ENCODE data around the gene GTF2A2.

GTF2A2 gene

DNA sequence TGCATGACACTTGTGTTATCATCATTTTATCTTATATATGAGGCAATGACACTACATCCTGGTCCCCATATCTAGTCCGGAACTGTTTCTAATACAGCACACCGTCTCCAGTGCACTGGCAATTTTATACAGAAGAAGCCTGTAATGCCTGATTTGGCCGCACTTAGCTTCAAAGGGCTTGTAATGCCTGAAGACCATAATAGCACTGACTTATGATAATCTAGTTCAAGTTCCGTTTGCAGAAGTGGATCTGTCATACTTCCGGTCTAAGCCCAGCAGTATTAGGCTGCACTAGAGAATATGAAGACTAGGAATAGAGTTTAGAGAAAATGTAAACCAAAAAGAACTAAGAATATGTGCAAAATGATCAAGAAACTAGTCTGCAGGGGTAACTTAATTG lies 30.5 kb upstream of the GTF2A2 start:
- TF ChIP-seq POLR2A (IDR thresholded peaks at IDR 0.05; ENCODE audit: low read depth, low read length): no peak
- no peak for DNase-seq (ENCODE audit: insufficient read length, low spot score)
- no peak for FAIRE-seq

DNA sequence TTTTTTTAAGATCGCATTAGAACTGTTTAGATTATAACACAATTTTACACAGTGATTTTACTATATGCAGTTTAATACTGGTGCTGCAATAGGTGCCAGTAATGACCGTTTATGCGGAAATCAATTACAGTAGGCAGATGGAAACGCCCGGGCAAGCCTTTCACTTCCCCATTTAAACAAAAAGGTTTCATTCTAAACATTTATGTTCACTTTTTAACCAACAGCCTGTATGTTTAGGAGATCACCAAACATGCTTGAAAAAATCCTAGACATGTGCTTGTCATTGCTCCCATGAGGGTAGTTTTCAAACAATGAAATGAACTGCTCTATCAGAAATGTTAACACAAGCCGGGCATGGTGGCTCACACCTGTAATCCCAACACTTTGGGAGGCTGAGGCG lies 29.1 kb upstream of the GTF2A2 start:
- no peak for TF ChIP-seq POLR2A (IDR thresholded peaks at IDR 0.05; ENCODE audit: low read depth, low read length)
- DNase-seq (ENCODE audit: insufficient read length, low spot score): no peak
- FAIRE-seq: no peak

DNA sequence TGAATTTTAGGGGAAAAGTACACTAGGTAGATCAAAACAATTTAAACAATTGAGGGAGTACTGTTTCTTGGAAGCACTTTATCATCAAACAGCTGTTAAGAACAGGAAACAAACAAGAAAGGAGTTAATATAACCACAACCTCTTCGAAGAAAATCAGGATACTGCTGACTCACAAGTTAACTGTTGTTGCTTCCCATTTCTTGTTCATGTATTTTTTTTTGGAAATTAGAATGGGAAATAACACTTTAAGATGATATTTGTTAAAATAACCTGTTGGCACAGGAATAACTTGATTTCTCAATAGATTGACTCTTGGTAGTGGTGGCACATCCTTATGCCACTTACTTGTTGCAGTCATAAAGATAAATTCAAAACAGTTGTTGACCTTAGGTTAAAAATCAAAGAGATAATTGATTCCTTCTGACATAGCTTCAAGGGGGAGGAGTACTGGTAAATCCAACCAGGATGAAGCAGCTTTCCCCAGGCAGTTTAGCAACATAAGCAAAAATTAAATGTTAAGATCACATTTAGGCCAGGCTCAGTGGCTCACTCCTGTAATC lies 28.5 kb upstream of the GTF2A2 start:
- DNase-seq (ENCODE audit: insufficient read length, low spot score) (peak; percentile 9), FAIRE-seq (no peak)
- no peak for TF ChIP-seq POLR2A (IDR thresholded peaks at IDR 0.05; ENCODE audit: low read depth, low read length)

DNA sequence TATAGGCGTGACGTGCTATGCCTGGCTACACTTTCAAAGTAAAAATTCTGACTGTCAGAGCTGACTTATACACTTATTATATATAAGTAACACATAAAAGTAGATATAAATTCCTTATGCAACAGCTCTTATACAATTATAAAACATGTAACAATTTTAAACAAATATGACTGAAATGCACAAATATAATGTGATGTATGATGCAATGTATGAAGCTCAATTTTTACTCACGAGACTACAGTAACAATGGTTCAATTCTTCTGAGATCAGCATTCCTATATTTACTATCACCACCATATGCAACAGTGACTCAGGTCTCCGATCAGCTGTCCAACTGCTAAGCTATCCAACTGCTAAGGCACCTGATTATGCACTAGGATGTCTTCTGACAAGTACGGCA lies 23.6 kb upstream of the GTF2A2 start:
- no peak for DNase-seq (ENCODE audit: insufficient read length, low spot score)
- no peak for FAIRE-seq
- no peak for TF ChIP-seq POLR2A (IDR thresholded peaks at IDR 0.05; ENCODE audit: low read depth, low read length)

DNA sequence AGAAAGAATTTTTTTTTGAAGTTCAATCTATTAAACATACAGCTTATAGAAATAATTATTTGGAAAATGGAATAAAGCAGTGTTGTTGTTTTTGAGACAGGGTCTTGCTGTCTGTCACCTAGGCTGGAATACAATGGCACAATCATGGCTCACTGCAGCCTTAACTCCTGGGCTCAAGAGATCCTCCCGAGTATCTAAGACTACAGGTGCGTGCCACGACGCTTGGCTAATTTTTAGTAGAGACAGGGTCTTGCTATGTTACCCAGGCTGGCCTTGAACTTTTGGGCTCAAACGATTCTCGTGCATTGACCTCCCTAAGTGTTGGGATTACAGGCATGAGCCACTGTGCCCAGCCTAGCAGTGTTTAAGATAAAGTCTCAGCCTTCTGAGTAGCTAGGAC lies 23.0 kb upstream of the GTF2A2 start:
- no peak for TF ChIP-seq POLR2A (IDR thresholded peaks at IDR 0.05; ENCODE audit: low read depth, low read length)
- FAIRE-seq (no peak), DNase-seq (ENCODE audit: insufficient read length, low spot score) (no peak)

DNA sequence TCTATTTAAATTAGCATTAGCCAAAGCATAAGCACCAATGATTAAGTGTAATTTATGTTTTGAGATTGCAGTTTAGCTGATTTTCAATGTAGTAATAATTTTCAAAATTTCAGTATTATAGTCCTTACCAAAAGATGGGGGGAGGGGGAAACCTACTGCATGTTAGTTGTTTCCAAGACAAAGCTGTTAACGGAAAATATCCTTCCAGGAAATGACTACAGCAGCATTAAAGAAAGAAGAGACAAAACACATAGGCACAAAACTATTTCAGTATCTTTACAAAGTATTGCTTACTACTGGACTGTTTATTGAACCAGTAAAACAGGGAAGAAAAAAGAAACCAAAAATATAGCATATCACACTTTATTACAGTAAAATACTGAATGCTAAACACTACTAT lies 21.3 kb upstream of the GTF2A2 start:
- TF ChIP-seq POLR2A (IDR thresholded peaks at IDR 0.05; ENCODE audit: low read depth, low read length): no peak
- FAIRE-seq (no peak), DNase-seq (ENCODE audit: insufficient read length, low spot score) (no peak)

DNA sequence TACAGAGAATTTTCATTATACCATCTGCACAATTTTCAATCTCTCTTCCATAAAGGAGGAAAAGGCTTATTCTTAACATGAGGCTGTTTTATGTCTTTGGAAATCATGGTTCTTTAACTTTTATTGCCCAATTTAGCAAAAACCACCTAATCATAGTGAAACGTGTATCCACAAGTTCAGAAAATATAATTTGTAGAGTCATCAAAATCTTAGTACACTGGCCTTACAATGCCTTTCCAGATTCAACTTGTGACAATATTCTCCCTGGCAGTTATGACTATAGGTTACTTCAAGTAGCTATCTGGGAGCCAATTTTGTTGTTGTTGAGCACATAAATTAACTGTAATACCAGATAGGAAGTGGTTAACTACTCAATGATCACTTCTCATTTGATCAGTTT lies 20.9 kb upstream of the GTF2A2 start:
- FAIRE-seq: no peak
- no peak for TF ChIP-seq POLR2A (IDR thresholded peaks at IDR 0.05; ENCODE audit: low read depth, low read length)

DNA sequence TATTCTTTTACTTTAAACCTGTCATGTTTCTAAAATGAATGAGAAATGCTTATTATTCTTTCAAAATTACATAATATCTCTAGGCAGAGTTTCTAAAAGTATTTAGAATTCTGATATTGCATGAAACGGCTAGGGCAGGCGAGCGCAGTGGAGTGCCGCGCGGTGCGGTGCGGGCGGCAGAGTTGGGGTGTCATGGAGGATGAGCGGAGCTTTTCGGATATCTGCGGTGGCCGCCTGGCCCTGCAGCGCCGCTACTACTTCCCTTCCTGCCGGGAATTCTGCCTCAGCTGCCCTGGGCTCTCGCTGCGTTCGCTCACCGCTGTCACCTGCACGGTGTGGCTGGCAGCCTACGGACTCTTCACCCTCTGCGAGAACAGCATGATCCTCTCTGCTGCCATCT lies 19.2 kb upstream of the GTF2A2 start:
- no peak for TF ChIP-seq POLR2A (IDR thresholded peaks at IDR 0.05; ENCODE audit: low read depth, low read length)
- no peak for DNase-seq (ENCODE audit: insufficient read length, low spot score)
- no peak for FAIRE-seq

More for the DNA sequence above, 20.9 kb upstream of the GTF2A2 start:
- no peak for DNase-seq (ENCODE audit: insufficient read length, low spot score)

DNA sequence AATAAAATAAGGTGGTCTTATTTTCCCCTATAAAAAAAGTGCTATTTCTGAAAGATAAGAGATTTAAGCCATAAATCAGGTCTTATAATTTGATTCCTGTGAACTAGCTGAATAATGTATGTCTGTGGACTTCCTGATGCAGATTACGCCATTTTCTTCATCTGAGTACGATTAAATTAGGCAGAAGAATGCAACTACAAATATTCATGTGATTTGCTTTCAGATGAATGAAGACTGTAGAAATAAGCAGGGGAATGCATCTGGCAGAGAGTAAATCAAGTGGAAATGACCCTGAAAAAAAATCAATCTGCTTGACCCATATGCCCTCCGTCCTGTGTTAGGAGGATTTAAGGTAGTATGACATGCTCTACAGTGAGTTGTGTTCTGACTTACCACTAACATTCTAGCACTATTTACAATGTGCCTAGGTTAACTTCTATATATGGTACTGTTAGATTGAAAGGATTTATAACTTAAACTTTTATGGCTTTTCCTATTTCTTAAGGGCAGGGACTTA lies 17.1 kb upstream of the GTF2A2 start:
- TF ChIP-seq POLR2A (IDR thresholded peaks at IDR 0.05; ENCODE audit: low read depth, low read length): no peak
- DNase-seq (ENCODE audit: insufficient read length, low spot score) (no peak), FAIRE-seq (no peak)

DNA sequence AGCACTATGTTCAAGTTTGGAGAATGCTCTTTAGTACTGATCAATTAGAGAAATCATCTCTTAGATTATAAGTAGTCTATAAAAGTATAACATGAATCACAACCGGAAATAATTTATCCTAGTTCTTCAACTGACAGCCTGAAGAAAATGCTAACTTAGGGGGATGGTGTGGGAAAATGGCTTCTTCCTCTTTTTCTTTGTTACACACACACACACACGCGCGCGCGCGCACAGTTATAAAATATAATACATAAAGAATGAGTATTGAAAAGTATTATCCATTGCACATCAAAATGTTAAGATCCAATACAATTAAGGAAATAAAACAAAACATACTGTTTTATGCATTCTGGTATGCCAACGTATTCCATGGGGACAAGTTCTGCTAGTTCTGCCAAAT lies 11.2 kb upstream of the GTF2A2 start:
- FAIRE-seq: no peak
- no peak for TF ChIP-seq POLR2A (IDR thresholded peaks at IDR 0.05; ENCODE audit: low read depth, low read length)
- no peak for DNase-seq (ENCODE audit: insufficient read length, low spot score)

DNA sequence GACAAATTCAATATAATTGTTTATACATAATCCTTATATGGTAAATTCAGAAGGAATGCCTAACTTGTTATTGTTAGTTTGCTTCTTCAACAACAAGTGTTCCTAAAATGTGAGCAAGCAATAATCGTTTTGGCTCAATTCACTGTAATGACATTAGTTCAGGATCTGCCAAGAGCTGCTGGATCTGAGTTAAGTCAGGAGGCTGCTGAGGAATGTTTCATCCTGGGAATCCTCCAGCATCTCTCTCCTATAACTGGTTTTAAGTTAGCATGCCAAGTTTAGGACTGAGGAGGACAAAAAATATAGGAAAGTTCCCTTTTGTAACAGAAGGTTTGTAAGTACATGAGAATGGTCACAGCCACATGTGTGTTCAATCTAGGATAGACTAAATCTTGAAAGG lies 4.9 kb upstream of the GTF2A2 start:
- DNase-seq (ENCODE audit: insufficient read length, low spot score): no peak
- no peak for FAIRE-seq
- TF ChIP-seq POLR2A (IDR thresholded peaks at IDR 0.05; ENCODE audit: low read depth, low read length): no peak

DNA sequence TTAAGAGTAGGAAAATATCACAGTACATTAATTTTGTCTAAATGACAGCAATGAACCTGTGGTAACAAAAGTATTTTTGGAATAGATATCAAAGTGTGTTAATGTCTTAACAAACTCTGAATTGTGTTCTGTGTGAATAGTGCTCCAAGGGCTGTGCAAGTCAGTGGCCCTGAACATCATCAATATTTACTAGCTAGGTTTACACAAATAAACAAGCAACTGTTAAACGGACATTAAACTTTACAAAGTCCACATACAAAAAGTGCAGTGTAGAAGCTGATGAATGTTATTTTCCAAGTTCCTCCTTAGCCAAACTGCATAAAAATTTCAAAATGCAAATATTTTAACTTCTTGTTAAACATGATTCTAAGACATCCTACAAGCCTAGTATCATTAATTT lies 2.1 kb upstream of the GTF2A2 start:
- no peak for TF ChIP-seq POLR2A (IDR thresholded peaks at IDR 0.05; ENCODE audit: low read depth, low read length)
- DNase-seq (ENCODE audit: insufficient read length, low spot score) (no peak), FAIRE-seq (no peak)

DNA sequence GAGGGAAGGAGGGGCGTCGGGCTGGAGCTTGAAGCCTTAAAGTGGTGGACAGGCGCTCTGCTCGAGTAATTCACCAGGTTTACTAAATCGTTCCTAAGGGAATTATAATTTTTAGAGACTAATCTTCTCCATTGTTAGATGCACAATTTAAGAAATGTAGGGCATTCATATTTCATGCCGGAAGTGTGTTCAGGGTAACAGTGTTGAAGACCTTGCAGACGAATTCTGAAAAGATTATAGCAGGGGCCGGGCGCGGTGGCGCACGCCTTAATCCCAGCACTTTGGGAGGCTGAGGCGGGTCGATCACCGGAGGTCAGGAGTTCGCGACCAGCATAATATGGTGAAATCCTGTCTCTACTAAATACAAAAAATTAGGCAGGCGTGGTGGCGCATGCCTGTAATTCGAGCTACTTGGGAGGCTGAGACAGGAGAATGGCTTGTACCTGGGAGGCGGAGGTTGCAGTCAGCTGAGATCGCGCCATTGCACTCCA lies 365 bp upstream of the GTF2A2 start:
- no peak for DNase-seq (ENCODE audit: insufficient read length, low spot score)
- no peak for TF ChIP-seq POLR2A (IDR thresholded peaks at IDR 0.05; ENCODE audit: low read depth, low read length)
- peak; percentile 72 for FAIRE-seq

DNA sequence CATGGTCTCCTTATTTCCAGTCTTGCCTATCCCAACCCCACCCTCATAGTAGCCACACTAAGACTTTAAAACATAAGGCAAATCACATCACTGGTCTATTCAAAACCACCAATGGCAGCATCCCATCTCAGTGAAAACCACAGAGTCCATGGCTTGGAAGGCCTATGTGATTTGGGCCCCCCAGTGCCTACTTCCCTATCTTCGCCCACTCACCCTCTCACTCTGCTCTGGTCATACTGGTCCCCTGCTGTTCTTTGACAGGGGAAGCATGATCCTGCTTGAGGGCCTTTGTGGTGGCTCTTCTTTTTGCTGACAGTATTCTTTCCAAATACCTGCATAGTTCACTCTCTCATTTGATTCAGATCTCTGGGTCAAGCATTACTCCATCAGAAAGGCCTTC lies 3.3 kb downstream of the GTF2A2 start:
- FAIRE-seq: no peak
- no peak for TF ChIP-seq POLR2A (IDR thresholded peaks at IDR 0.05; ENCODE audit: low read depth, low read length)
- no peak for DNase-seq (ENCODE audit: insufficient read length, low spot score)

DNA sequence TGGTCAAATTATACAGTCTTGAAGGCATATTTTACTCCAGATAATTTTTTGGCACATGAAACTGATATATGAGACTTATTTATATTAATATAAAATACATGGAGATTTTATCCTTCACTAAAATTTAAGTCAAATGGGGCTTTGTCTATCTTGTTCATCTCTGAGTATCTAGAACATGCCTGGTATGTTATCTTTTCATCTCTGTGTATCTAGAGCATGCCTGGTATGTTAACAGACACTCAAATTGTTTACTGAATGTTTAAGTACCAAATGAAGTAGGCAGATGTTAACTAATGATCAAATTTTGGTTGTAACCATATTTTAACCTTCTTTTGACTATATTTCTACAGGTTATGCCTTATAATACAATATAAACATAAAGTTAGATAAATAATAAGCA lies 7.7 kb downstream of the GTF2A2 start:
- DNase-seq (ENCODE audit: insufficient read length, low spot score) (no peak), FAIRE-seq (no peak)
- TF ChIP-seq POLR2A (IDR thresholded peaks at IDR 0.05; ENCODE audit: low read depth, low read length): no peak

DNA sequence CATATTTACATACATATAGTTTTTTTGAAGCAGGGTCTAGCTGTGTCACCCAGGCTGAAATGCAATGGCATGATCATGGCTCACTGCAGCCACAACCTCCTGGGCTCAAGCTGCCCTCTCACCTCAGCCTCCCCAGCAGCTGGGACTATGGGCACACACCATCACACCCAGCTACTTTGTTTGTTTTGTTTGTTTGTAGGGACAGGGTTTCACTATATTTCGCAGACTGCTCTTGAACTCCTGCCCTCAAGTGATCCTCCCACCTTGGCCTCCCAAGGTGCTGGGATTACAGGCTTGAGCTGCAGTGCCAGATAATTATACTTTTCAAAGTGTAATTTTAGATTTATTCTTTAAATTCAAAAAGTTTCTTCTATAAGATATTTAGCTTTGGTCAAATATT lies 10.2 kb downstream of the GTF2A2 start:
- DNase-seq (ENCODE audit: insufficient read length, low spot score) (no peak), FAIRE-seq (no peak)
- TF ChIP-seq POLR2A (IDR thresholded peaks at IDR 0.05; ENCODE audit: low read depth, low read length): no peak
